ENCODE results near the gene AMZ1. TPM values are rescaled to one million over a fixed set of nuclear protein-coding genes. Genes with fewer than 3 reads are reported as not detected.
A peak's percentile ranks its signal among the peaks of the same experiment; 100 is the strongest.

Gene AMZ1
- total and polyA plus RNA-seq, 2 donors (not counting 1 experiment from before 2014, with no cell fraction given), result 0.26 to 0.33 TPM

DNA sequence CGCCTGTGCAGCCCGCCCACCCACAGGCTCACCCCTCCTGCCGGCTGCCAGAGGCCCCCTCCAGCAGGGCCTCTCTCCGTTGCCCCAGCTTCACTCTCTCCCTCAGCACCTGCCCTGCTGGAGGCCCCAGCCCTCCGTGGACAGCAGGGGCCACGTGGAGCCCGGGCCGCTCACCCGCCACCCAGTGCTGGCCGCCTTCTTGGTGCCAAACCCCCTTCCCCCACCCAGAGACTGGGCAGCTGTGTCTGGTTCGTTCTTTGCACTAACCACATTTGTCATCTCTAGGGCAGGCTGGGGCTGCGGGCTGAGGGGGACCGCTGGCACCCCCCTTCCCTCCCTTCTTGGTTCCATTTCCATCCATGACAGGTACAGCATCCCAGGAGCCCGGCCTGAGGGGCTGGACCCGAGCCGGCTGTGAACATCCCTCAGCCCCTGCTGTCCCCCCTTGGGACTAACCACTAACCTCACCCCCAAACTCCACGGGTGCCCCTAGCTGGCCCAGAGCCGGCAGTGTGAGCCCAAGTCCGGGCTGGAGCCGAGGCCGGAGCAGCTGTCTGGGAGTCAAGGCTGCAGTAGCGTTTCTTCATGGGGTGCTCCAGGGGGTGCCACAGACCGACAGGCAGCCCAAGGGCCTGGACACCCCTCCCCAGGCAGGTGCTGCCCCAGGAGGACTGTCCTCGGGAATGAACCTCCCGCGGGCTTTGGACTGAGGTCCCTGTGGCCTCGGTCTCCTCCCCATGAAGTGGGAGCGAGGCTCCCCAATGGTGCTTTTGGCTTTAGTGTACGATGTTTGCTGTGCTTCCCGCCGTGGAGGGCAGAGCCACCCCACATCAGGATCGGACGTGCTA, 25.5 kb upstream of the AMZ1 start:
- no peak for TF ChIP-seq EZH2 (IDR thresholded peaks at IDR 0.05; ENCODE audit: low read length, missing control alignments)
- TF ChIP-seq, protein P1, sequence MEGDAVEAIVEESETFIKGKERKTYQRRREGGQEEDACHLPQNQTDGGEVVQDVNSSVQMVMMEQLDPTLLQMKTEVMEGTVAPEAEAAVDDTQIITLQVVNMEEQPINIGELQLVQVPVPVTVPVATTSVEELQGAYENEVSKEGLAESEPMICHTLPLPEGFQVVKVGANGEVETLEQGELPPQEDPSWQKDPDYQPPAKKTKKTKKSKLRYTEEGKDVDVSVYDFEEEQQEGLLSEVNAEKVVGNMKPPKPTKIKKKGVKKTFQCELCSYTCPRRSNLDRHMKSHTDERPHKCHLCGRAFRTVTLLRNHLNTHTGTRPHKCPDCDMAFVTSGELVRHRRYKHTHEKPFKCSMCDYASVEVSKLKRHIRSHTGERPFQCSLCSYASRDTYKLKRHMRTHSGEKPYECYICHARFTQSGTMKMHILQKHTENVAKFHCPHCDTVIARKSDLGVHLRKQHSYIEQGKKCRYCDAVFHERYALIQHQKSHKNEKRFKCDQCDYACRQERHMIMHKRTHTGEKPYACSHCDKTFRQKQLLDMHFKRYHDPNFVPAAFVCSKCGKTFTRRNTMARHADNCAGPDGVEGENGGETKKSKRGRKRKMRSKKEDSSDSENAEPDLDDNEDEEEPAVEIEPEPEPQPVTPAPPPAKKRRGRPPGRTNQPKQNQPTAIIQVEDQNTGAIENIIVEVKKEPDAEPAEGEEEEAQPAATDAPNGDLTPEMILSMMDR (conservative IDR thresholded peaks at IDR 0.05 in 1 of 2, IDR thresholded peaks at IDR 0.05 in 1 of 2; ENCODE audit: low read depth in 1 of 2, low read length in 2 of 2), result no peak
- Histone ChIP-seq H3K9ac (ENCODE audit: insufficient read depth, low read length) (no peak overlapping the region), H3K27me3 (ENCODE audit: control insufficient read depth, insufficient read depth, low read length) (peaks cover 5% of the 10 kb centered on the region), H3K27ac (ENCODE audit: insufficient read depth, low read length) (no peak overlapping the region), H3K4me2 (ENCODE audit: extremely low read depth, insufficient read depth, low read length) (no peak overlapping the region), H4K20me1 (ENCODE audit: control insufficient read depth, extremely low read depth, insufficient read depth, low read length) (no peaks in the 10 kb centered on the region), H2AFZ (ENCODE audit: low read length) (no peak overlapping the region), H3K9me3 (ENCODE audit: control insufficient read depth, insufficient read depth, low read depth, low read length) (no peaks in the 10 kb centered on the region), H3K4me3 (replicated peaks in 1 of 4; ENCODE audit: control extremely low read depth in 1 of 4, insufficient read depth in 1 of 4, low read depth in 3 of 4, low read length in 4 of 4) (no peak overlapping the region), H3K4me1 (ENCODE audit: control insufficient read depth, extremely low read depth, insufficient read depth, low read length) (no peaks in the 10 kb centered on the region), H3K36me3 (ENCODE audit: control insufficient read depth, insufficient read depth, low read length) (peaks cover 10% of the 10 kb centered on the region), H3K79me2 (ENCODE audit: control insufficient read depth, insufficient read depth, low read length) (no peaks in the 10 kb centered on the region)
- DNase-seq (ENCODE audit: low read depth in 2 of 2), result no peak

DNA sequence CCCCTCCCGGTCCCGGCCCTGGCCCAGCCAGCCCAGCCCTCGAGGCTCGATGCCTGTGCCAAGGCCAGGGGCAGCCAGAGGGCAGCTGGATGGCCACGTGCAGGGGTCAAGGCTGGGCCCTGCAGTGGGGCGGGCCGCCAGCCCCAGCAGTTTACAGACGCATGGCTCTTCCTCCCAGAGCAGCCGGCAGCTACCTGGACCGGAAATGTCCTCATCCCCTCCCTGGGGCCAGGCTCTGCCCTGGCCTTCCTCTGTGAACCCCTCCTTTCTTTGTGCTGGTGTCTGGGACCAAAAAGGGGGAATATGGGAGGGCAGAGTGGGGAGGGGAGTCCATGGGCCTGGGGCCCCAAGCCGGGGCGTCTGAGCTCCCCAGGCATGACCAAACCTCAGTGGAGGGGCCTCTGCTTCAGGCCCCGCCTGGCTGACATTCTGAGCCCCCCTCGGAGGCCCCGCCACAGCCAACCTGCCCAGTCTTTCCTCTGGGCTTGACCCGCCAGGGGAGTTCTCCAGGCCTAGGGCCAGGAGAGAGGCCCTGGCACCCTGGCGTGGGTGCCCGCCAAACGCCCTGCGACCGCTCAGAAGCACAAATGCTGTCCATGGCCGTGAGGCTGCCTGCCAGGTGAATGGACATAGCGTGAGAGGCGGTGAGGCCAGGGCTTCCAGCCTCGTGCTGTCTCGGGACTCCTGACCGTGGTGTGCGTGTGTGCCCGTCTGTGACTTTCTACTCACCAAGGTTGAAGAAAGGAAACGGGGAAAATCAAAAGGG, 24.7 kb upstream of the AMZ1 start:
- Histone ChIP-seq H3K4me1 (ENCODE audit: control insufficient read depth, extremely low read depth, insufficient read depth, low read length) (no peaks in the 10 kb centered on the region), H3K9ac (ENCODE audit: insufficient read depth, low read length) (no peak overlapping the region), H2AFZ (ENCODE audit: low read length) (no peak overlapping the region), H3K79me2 (ENCODE audit: control insufficient read depth, insufficient read depth, low read length) (no peaks in the 10 kb centered on the region), H4K20me1 (ENCODE audit: control insufficient read depth, extremely low read depth, insufficient read depth, low read length) (no peaks in the 10 kb centered on the region), H3K36me3 (ENCODE audit: control insufficient read depth, insufficient read depth, low read length) (peaks cover 7% of the 10 kb centered on the region), H3K4me3 (replicated peaks in 1 of 4; ENCODE audit: control extremely low read depth in 1 of 4, insufficient read depth in 1 of 4, low read depth in 3 of 4, low read length in 4 of 4) (no peak overlapping the region), H3K27me3 (ENCODE audit: control insufficient read depth, insufficient read depth, low read length) (peaks cover 5% of the 10 kb centered on the region), H3K4me2 (ENCODE audit: extremely low read depth, insufficient read depth, low read length) (no peak overlapping the region), H3K27ac (ENCODE audit: insufficient read depth, low read length) (no peak overlapping the region), H3K9me3 (ENCODE audit: control insufficient read depth, insufficient read depth, low read depth, low read length) (no peaks in the 10 kb centered on the region)
- no peak for TF ChIP-seq EZH2 (IDR thresholded peaks at IDR 0.05; ENCODE audit: low read length, missing control alignments)
- TF ChIP-seq, protein P1 (conservative IDR thresholded peaks at IDR 0.05 in 1 of 2, IDR thresholded peaks at IDR 0.05 in 1 of 2; ENCODE audit: low read depth in 1 of 2, low read length in 2 of 2), result no peak
- peak in 1 of 2 donors; percentile 47 for DNase-seq (ENCODE audit: low read depth in 2 of 2)

DNA sequence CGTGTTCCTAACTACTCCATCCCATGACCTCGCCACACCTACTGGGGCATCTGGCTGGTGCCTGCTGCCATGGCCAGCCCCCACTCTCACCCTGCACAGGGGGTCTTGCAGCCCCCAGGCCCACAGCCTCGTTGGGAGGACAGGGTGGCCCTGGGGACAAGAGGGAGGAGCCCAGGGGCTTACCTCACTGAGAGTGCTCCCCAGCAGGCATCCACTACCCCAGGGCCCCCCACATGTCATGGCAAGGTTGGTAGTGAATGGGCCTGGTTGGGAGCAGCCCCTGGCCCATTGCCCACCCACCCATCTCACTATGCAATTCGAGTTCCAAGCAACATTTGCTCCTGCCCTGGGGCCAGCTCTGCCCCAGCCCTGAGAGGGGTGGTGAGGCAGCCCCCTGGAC, 24.0 kb upstream of the AMZ1 start:
- Histone ChIP-seq H3K4me2 (ENCODE audit: extremely low read depth, insufficient read depth, low read length) (no peak overlapping the region), H3K27ac (ENCODE audit: insufficient read depth, low read length) (no peak overlapping the region), H3K27me3 (ENCODE audit: control insufficient read depth, insufficient read depth, low read length) (peaks cover 5% of the 10 kb centered on the region)

More for the DNA sequence above, 24.0 kb upstream of the AMZ1 start:
- Histone ChIP-seq H3K4me3 (replicated peaks in 1 of 4; ENCODE audit: control extremely low read depth in 1 of 4, insufficient read depth in 1 of 4, low read depth in 3 of 4, low read length in 4 of 4) (no peak overlapping the region), H3K36me3 (ENCODE audit: control insufficient read depth, insufficient read depth, low read length) (peaks cover 5% of the 10 kb centered on the region), H3K79me2 (ENCODE audit: control insufficient read depth, insufficient read depth, low read length) (no peaks in the 10 kb centered on the region), H3K9ac (ENCODE audit: insufficient read depth, low read length) (no peak overlapping the region), H3K4me1 (ENCODE audit: control insufficient read depth, extremely low read depth, insufficient read depth, low read length) (no peaks in the 10 kb centered on the region), H2AFZ (ENCODE audit: low read length) (no peak overlapping the region), H4K20me1 (ENCODE audit: control insufficient read depth, extremely low read depth, insufficient read depth, low read length) (no peaks in the 10 kb centered on the region), H3K9me3 (ENCODE audit: control insufficient read depth, insufficient read depth, low read depth, low read length) (no peaks in the 10 kb centered on the region)
- DNase-seq (ENCODE audit: low read depth in 2 of 2), result no peak
- no peak for TF ChIP-seq EZH2 (IDR thresholded peaks at IDR 0.05; ENCODE audit: low read length, missing control alignments)
- TF ChIP-seq, protein P1 (conservative IDR thresholded peaks at IDR 0.05 in 1 of 2, IDR thresholded peaks at IDR 0.05 in 1 of 2; ENCODE audit: low read depth in 1 of 2, low read length in 2 of 2), result no peak
